ENCODE data around the gene GALP.

Gene GALP

GRCh38 chr19:56221851-56222250, 46.0 kb downstream of the GALP start:
- TF ChIP-seq SIN3A (IDR thresholded peaks at IDR 0.05; ENCODE audit: borderline replicate concordance, insufficient read depth, low read length) = no peak
- TF ChIP-seq FOXP2 (optimal IDR thresholded peaks at IDR 0.05; ENCODE audit: borderline replicate concordance, extremely low read depth, extremely low read length, insufficient read depth) = no peak
- TF ChIP-seq TAF1 (IDR thresholded peaks at IDR 0.05; ENCODE audit: borderline replicate concordance, insufficient read depth, low read length) = no peak
- no peak for TF ChIP-seq POLR2AphosphoS5 (IDR thresholded peaks at IDR 0.05; ENCODE audit: low read depth, low read length)
- TF ChIP-seq, protein P1, sequence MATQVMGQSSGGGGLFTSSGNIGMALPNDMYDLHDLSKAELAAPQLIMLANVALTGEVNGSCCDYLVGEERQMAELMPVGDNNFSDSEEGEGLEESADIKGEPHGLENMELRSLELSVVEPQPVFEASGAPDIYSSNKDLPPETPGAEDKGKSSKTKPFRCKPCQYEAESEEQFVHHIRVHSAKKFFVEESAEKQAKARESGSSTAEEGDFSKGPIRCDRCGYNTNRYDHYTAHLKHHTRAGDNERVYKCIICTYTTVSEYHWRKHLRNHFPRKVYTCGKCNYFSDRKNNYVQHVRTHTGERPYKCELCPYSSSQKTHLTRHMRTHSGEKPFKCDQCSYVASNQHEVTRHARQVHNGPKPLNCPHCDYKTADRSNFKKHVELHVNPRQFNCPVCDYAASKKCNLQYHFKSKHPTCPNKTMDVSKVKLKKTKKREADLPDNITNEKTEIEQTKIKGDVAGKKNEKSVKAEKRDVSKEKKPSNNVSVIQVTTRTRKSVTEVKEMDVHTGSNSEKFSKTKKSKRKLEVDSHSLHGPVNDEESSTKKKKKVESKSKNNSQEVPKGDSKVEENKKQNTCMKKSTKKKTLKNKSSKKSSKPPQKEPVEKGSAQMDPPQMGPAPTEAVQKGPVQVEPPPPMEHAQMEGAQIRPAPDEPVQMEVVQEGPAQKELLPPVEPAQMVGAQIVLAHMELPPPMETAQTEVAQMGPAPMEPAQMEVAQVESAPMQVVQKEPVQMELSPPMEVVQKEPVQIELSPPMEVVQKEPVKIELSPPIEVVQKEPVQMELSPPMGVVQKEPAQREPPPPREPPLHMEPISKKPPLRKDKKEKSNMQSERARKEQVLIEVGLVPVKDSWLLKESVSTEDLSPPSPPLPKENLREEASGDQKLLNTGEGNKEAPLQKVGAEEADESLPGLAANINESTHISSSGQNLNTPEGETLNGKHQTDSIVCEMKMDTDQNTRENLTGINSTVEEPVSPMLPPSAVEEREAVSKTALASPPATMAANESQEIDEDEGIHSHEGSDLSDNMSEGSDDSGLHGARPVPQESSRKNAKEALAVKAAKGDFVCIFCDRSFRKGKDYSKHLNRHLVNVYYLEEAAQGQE (IDR thresholded peaks at IDR 0.05; ENCODE audit: insufficient read depth in 1 of 2, low read depth in 2 of 2, low read length in 2 of 2) = no peak

DNA sequence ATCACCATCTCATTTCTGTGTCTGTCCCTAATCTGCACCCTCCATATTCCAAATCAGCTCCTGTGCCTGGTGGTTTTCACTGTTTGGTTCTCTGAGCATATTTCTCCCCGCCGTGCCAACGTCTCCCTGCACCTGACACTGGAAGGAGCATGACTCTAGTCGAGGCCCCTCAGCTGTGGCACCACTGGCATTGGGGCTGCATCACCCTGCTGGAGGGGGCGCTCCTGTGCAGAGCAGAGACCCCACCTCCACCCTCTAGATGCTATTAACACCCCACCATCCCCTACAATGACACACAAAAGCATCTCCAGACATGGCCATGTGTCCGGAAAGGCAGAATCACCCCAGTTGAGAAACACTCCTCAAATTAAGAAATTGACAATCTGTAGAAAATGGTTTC, 47.1 kb downstream of the GALP start:
- TF ChIP-seq, protein P1 (IDR thresholded peaks at IDR 0.05; ENCODE audit: insufficient read depth in 1 of 2, low read depth in 2 of 2, low read length in 2 of 2) = no peak
- TF ChIP-seq FOXP2 (optimal IDR thresholded peaks at IDR 0.05; ENCODE audit: borderline replicate concordance, extremely low read depth, extremely low read length, insufficient read depth) (no peak), TAF1 (IDR thresholded peaks at IDR 0.05; ENCODE audit: borderline replicate concordance, insufficient read depth, low read length) (no peak), SIN3A (IDR thresholded peaks at IDR 0.05; ENCODE audit: borderline replicate concordance, insufficient read depth, low read length) (no peak), POLR2AphosphoS5 (IDR thresholded peaks at IDR 0.05; ENCODE audit: low read depth, low read length) (no peak)

GRCh38 chr19:56223481-56223880, 47.7 kb downstream of the GALP start:
- TF ChIP-seq, protein P1 (IDR thresholded peaks at IDR 0.05; ENCODE audit: insufficient read depth in 1 of 2, low read depth in 2 of 2, low read length in 2 of 2) = no peak
- TF ChIP-seq TAF1 (IDR thresholded peaks at IDR 0.05; ENCODE audit: borderline replicate concordance, insufficient read depth, low read length) (no peak), SIN3A (IDR thresholded peaks at IDR 0.05; ENCODE audit: borderline replicate concordance, insufficient read depth, low read length) (no peak), FOXP2 (optimal IDR thresholded peaks at IDR 0.05; ENCODE audit: borderline replicate concordance, extremely low read depth, extremely low read length, insufficient read depth) (no peak), POLR2AphosphoS5 (IDR thresholded peaks at IDR 0.05; ENCODE audit: low read depth, low read length) (no peak)

All from PFSK-1 (cell line).